HEK293 (cell line): ENCODE results near the gene LRP1-AS.

Experiments used
- CTCF ChIA-PET: fragments of 350-600 bp; formaldehyde crosslinking; extraction: SDS; loops from one replicate; lab custom pipeline; 2021; ENCODE audit warnings: antibody characterized with exemption; lab: Yijun Ruan, JAX
- POLR2A ChIA-PET: fragments of 300-600 bp; formaldehyde crosslinking; extraction: SDS; loops from one replicate; lab custom pipeline; 2020; ENCODE audit warnings: antibody characterized with exemption, inconsistent platforms; lab: Yijun Ruan, JAX
- H3K27ac ChIP-seq: fragments of 200-500 bp; sonication (Bioruptor generic); 2 replicates; pipeline ENCODE4 v1.5.1; 2014; ENCODE audit warnings: low read depth, low read length, control low read depth, inconsistent platforms; ENCODE audit errors: extremely low read depth
- H3K36me3 ChIP-seq, 2 experiments: fragments of 200-500 bp in 1 of 2; sonication (Bioruptor generic) in 1 of 2; 1 replicate in 1 of 2; 2 replicates in 1 of 2; pipeline ENCODE4 v1.5.1; 2014 to 2017; ENCODE audit warnings: inconsistent platforms in 2 of 2, low read length in 2 of 2; ENCODE audit not compliant: control insufficient read depth in 2 of 2, insufficient read depth in 1 of 2
- H3K4me1 ChIP-seq: fragments of 200-500 bp; sonication (Bioruptor generic); 2 replicates; pipeline ENCODE4 v1.5.1; 2014; ENCODE audit warnings: mild to moderate bottlenecking, low read length, inconsistent platforms; ENCODE audit not compliant: control insufficient read depth, insufficient read depth
- H3K4me3 ChIP-seq: 2 replicates; pipeline ENCODE4 v1.5.1; 2011; ENCODE audit warnings: low read depth, mild to moderate bottlenecking, control low read depth, low read length, moderate library complexity
- H3K9me3 ChIP-seq: fragments of 200-500 bp; sonication (Bioruptor generic); 2 replicates; pipeline ENCODE4 v1.5.1; 2014; ENCODE audit warnings: low read depth, low read length, inconsistent platforms; ENCODE audit not compliant: control insufficient read depth, insufficient read depth
- ATF2 ChIP-seq: fragments of 450-650 bp; formaldehyde crosslinking; IDR thresholded peaks from 2 replicates; pipeline ENCODE4 v1.5.1; 2016; ENCODE audit warnings: missing biosample characterization, missing genetic modification characterization, low read depth
- BCL11A ChIP-seq: fragments of 450-650 bp; formaldehyde crosslinking; IDR thresholded peaks from 2 replicates; pipeline ENCODE4 v1.5.1; 2016; ENCODE audit warnings: low read depth, missing biosample characterization, missing genetic modification characterization
- ELK4 ChIP-seq: IDR thresholded peaks from 2 replicates; pipeline ENCODE4 v1.6.1; 2011; ENCODE audit warnings: mild to moderate bottlenecking, low read depth, low read length, borderline replicate concordance
- MEIS1 ChIP-seq: sonication (generic); formaldehyde crosslinking; IDR thresholded peaks from 2 replicates; pipeline ENCODE4 v1.8.1; 2022; ENCODE audit warnings: missing genetic modification reagents, mild to moderate bottlenecking, borderline replicate concordance
- MYNN ChIP-seq: fragments of 450-650 bp; formaldehyde crosslinking; IDR thresholded peaks from 2 replicates; pipeline ENCODE4 v1.5.1; 2016; ENCODE audit warnings: missing biosample characterization, missing genetic modification characterization, borderline replicate concordance
- TRIM28 ChIP-seq: IDR thresholded peaks from 2 replicates; pipeline ENCODE4 v1.6.1; 2011; ENCODE audit warnings: low read length, control low read depth, borderline replicate concordance
- YY2 ChIP-seq: fragments of 450-650 bp; formaldehyde crosslinking; IDR thresholded peaks from 2 replicates; pipeline ENCODE4 v1.5.1; 2016; ENCODE audit warnings: missing biosample characterization, missing genetic modification characterization
- ZBTB17 ChIP-seq: fragments of 450-650 bp; formaldehyde crosslinking; IDR thresholded peaks from 2 replicates; pipeline ENCODE4 v1.5.1; 2016; ENCODE audit warnings: missing biosample characterization, missing genetic modification characterization
- ZBTB7A ChIP-seq: fragments of 450-650 bp; formaldehyde crosslinking; IDR thresholded peaks from 2 replicates; pipeline ENCODE4 v1.5.1; 2016; ENCODE audit warnings: low read depth, missing biosample characterization, missing genetic modification characterization
- ZNF16 ChIP-seq: fragments of 450-650 bp; formaldehyde crosslinking; IDR thresholded peaks from 2 replicates; pipeline ENCODE4 v1.5.1; 2016; ENCODE audit warnings: low read depth, missing biosample characterization, missing genetic modification characterization
- ZNF184 ChIP-seq: fragments of 450-650 bp; IDR thresholded peaks from 2 replicates; pipeline ENCODE4 v1.5.1; 2018; ENCODE audit warnings: missing biosample characterization, mild to moderate bottlenecking, missing genetic modification characterization
- ZNF223 ChIP-seq: fragments of 450-650 bp; formaldehyde crosslinking; IDR thresholded peaks from 2 replicates; pipeline ENCODE4 v1.5.1; 2016; ENCODE audit warnings: missing biosample characterization, missing genetic modification characterization
- ZNF274 ChIP-seq, 2 experiments: fragments of 200-500 bp in 1 of 2; fragments of 450-650 bp in 1 of 2; sonication (Bioruptor generic) in 1 of 2; formaldehyde crosslinking in 1 of 2; IDR thresholded peaks; 2 replicates each; pipeline versions ENCODE4 v1.5.1 to v1.6.1; 2014 to 2016; ENCODE audit warnings: borderline replicate concordance in 1 of 2, inconsistent platforms in 1 of 2, low read length in 1 of 2, missing biosample characterization in 1 of 2, missing genetic modification characterization in 1 of 2
- ZNF324 ChIP-seq: fragments of 450-650 bp; formaldehyde crosslinking; IDR thresholded peaks from 2 replicates; pipeline ENCODE4 v1.5.1; 2016; ENCODE audit warnings: missing biosample characterization, missing genetic modification characterization
- ZNF335 ChIP-seq: fragments of 450-650 bp; formaldehyde crosslinking; conservative IDR thresholded peaks from 2 replicates; pipeline ENCODE4 v1.5.1; 2016; ENCODE audit warnings: missing biosample characterization, missing genetic modification characterization
- ZNF350 ChIP-seq: fragments of 450-650 bp; formaldehyde crosslinking; IDR thresholded peaks from 2 replicates; pipeline ENCODE4 v1.5.0; 2017; ENCODE audit warnings: missing biosample characterization, mild to moderate bottlenecking, missing genetic modification characterization
- ZNF366 ChIP-seq: fragments of 450-650 bp; formaldehyde crosslinking; conservative IDR thresholded peaks from 2 replicates; pipeline ENCODE4 v1.5.1; 2016; ENCODE audit warnings: missing biosample characterization, missing genetic modification characterization
- ZNF391 ChIP-seq: fragments of 450-650 bp; formaldehyde crosslinking; IDR thresholded peaks from 2 replicates; pipeline ENCODE4 v1.5.1; 2016; ENCODE audit warnings: low read depth, missing biosample characterization, missing genetic modification characterization, borderline replicate concordance
- ZNF416 ChIP-seq: fragments of 450-650 bp; formaldehyde crosslinking; IDR thresholded peaks from 2 replicates; pipeline ENCODE4 v1.5.1; 2016; ENCODE audit warnings: missing biosample characterization, missing genetic modification characterization
- ZNF473 ChIP-seq: fragments of 450-650 bp; formaldehyde crosslinking; IDR thresholded peaks from 2 replicates; pipeline ENCODE4 v1.5.1; 2017; ENCODE audit warnings: missing biosample characterization, missing genetic modification characterization
- ZNF510 ChIP-seq: fragments of 450-650 bp; formaldehyde crosslinking; IDR thresholded peaks from 2 replicates; pipeline ENCODE4 v1.5.1; 2018; ENCODE audit warnings: mild to moderate bottlenecking, missing genetic modification characterization, missing biosample characterization; ENCODE audit not compliant: insufficient replicate concordance
- ZNF514 ChIP-seq: fragments of 450-650 bp; formaldehyde crosslinking; IDR thresholded peaks from 2 replicates; pipeline ENCODE4 v1.5.1; 2016; ENCODE audit warnings: missing biosample characterization, missing genetic modification characterization
- ZNF548 ChIP-seq: fragments of 450-650 bp; formaldehyde crosslinking; IDR thresholded peaks from 2 replicates; pipeline ENCODE4 v1.5.1; 2016; ENCODE audit warnings: missing biosample characterization, missing genetic modification characterization
- ZNF561 ChIP-seq: fragments of 450-650 bp; IDR thresholded peaks from 2 replicates; pipeline ENCODE4 v1.5.1; 2018; ENCODE audit warnings: missing biosample characterization, missing genetic modification characterization, borderline replicate concordance
- ZNF664 ChIP-seq: fragments of 450-650 bp; formaldehyde crosslinking; IDR thresholded peaks from 2 replicates; pipeline ENCODE4 v1.5.1; 2016; ENCODE audit warnings: missing biosample characterization, missing genetic modification characterization
- ZNF701 ChIP-seq: fragments of 450-650 bp; formaldehyde crosslinking; IDR thresholded peaks from 2 replicates; pipeline ENCODE4 v1.5.1; 2016; ENCODE audit warnings: missing biosample characterization, missing genetic modification characterization
- ZNF707 ChIP-seq: fragments of 450-650 bp; formaldehyde crosslinking; IDR thresholded peaks from 2 replicates; pipeline ENCODE4 v1.5.1; 2016; ENCODE audit warnings: missing biosample characterization, missing genetic modification characterization
- ZSCAN30 ChIP-seq: fragments of 450-650 bp; IDR thresholded peaks from 2 replicates; pipeline ENCODE4 v1.5.1; 2018; ENCODE audit warnings: missing biosample characterization, mild to moderate bottlenecking, missing genetic modification characterization, moderate library complexity
- ZSCAN4 ChIP-seq: fragments of 450-650 bp; formaldehyde crosslinking; IDR thresholded peaks from 2 replicates; pipeline ENCODE4 v1.5.1; 2017; ENCODE audit warnings: missing biosample characterization, missing genetic modification characterization

LRP1-AS gene

GRCh38 chr12:57099766-57100165 lies 47.7 kb downstream of the LRP1-AS start:
- ChIA-PET POLR2A (interaction anchor here (1.0 to 2.6 kb wide), 3 partner anchors 13 to 26 kb away, joined by 3 to 11 read pairs (median 4); partner anchors contain the start of gene NEMP1), CTCF (interaction anchor here (0.6 to 6.0 kb wide), 5 partner anchors 12 to 93 kb away, joined by 3 to 43 read pairs (median 16); partner anchors contain the start of gene STAT6)
- Histone ChIP-seq H3K36me3 (peaks cover 0 to 35% of the 10 kb centered on the region in 2 experiments; a peak in 1 of 3 replicates), H3K27ac (no peak overlapping the region), H3K9me3 (no peaks in the 10 kb centered on the region), H3K4me3 (no peak overlapping the region), H3K4me1 (no peaks in the 10 kb centered on the region)
- no peak for TF ChIP-seq ZBTB7A (tag by site-specific recombination)
- TF ChIP-seq ZNF391 (tag by site-specific recombination): no peak
- no peak for TF ChIP-seq ZNF548 (tag by site-specific recombination)
- no peak for TF ChIP-seq ZNF350 (tag by site-specific recombination)
- TF ChIP-seq ZNF335 (tag by site-specific recombination): no peak
- no peak for TF ChIP-seq ZNF664 (tag by site-specific recombination)
- no peak for TF ChIP-seq ZNF561 (tag by site-specific recombination)
- TF ChIP-seq ZNF416 (tag by site-specific recombination): no peak
- TF ChIP-seq ZNF701: no peak
- no peak for TF ChIP-seq ZSCAN30 (tag by site-specific recombination)
- no peak for TF ChIP-seq ZNF324
- no peak for TF ChIP-seq ZNF707 (tag by site-specific recombination)
- no peak for TF ChIP-seq ZNF473 (tag by site-specific recombination)

GRCh38 chr12:57099047-57099714 lies 48.2 kb downstream of the LRP1-AS start:
- CTCF ChIA-PET: interaction anchor here (0.6 to 6.0 kb wide), 7 partner anchors 13 to 92 kb away, joined by 3 to 43 read pairs (median 5); partner anchors contain the start of genes NEMP1 and STAT6
- H3K9me3 ChIP-seq: no peaks in the 10 kb centered on the region
- no peak overlapping the region for H3K4me3 ChIP-seq
- H3K27ac ChIP-seq: no peak overlapping the region
- no peaks in the 10 kb centered on the region for H3K4me1 ChIP-seq
- TF ChIP-seq ELK4: no peak
- TF ChIP-seq ZNF510 (tag by site-specific recombination): no peak
- TF ChIP-seq BCL11A (tag by site-specific recombination): no peak
- TF ChIP-seq ZNF366 (tag by site-specific recombination): no peak
- no peak for TF ChIP-seq ZSCAN4 (tag by site-specific recombination)
- POLR2A ChIA-PET: interaction anchor here (1.0 to 2.6 kb wide), 3 partner anchors 12 to 20 kb away, joined by 3 to 11 read pairs (median 8); partner anchors contain the start of genes NEMP1 and STAT6
- peaks cover 0 to 35% of the 10 kb centered on the region in 2 experiments; a peak in 1 of 3 replicates for H3K36me3 ChIP-seq

- TF ChIP-seq ZBTB17 (tag by site-specific recombination) (no peak), ZNF514 (tag by site-specific recombination) (no peak), MEIS1 (CRISPR knock-in tag) (no peak), ZNF223 (tag by site-specific recombination) (no peak), ATF2 (no peak), TRIM28 (no peak), ZNF274 (IDR thresholded peaks at IDR 0.05; ENCODE audit: low read length) (no peak), ZNF274 (tag by site-specific recombination; IDR thresholded peaks at IDR 0.05; ENCODE audit: borderline replicate concordance) (no peak), ZNF16 (tag by site-specific recombination) (no peak), ZNF184 (tag by site-specific recombination) (no peak), YY2 (tag by site-specific recombination) (no peak), MYNN (tag by site-specific recombination) (no peak)
- Histone ChIP-seq H3K4me3 (no peak overlapping the region), H3K9me3 (no peaks in the 10 kb centered on the region), H3K36me3 (peaks cover 0 to 37% of the 10 kb centered on the region in 2 experiments; a peak in 1 of 3 replicates), H3K27ac (no peak overlapping the region), H3K4me1 (no peaks in the 10 kb centered on the region)
- POLR2A ChIA-PET: interaction anchor here (1.1 to 2.6 kb wide), 3 partner anchors 9 to 20 kb away, joined by 3 to 11 read pairs (median 8); partner anchors contain the start of genes NAB2, NEMP1 and STAT6
- CTCF ChIA-PET: interaction anchor here (0.6 to 6.0 kb wide), 9 partner anchors 13 to 1276 kb away, joined by 3 to 43 read pairs (median 3); partner anchors contain the start of genes NEMP1, STAT6 and ZBTB39
These were observed 48.9 kb downstream of the LRP1-AS start for GRCh38 chr12:57098546-57098945.
